Ovary (tissue), 3 donors: Measurements from ENCODE around the gene LEFTY2.

Experiments
- CTCF ChIP-seq, 3 donors: fragments of 450-650 bp in 2 of 3; fragments of 200-600 bp in 1 of 3; IDR thresholded peaks; one replicate each; pipeline versions ENCODE4 v1.5.1 to v1.8.0; 2016 to 2022; ENCODE audit warnings: antibody characterized with exemption in 3 of 3, mild to moderate bottlenecking in 1 of 3
- EP300 ChIP-seq: sonication (generic); formaldehyde crosslinking; IDR thresholded peaks from one replicate; pipeline ENCODE4 v1.6.1; 2017; ENCODE audit warnings: antibody characterized with exemption
- POLR2A ChIP-seq: fragments of 450-650 bp; IDR thresholded peaks from one replicate; pipeline ENCODE4 v1.6.1; 2017; ENCODE audit warnings: antibody characterized with exemption, mild to moderate bottlenecking, moderate library complexity
- donor health status: DM: no; HTN: no; CAD: no.

DNA sequence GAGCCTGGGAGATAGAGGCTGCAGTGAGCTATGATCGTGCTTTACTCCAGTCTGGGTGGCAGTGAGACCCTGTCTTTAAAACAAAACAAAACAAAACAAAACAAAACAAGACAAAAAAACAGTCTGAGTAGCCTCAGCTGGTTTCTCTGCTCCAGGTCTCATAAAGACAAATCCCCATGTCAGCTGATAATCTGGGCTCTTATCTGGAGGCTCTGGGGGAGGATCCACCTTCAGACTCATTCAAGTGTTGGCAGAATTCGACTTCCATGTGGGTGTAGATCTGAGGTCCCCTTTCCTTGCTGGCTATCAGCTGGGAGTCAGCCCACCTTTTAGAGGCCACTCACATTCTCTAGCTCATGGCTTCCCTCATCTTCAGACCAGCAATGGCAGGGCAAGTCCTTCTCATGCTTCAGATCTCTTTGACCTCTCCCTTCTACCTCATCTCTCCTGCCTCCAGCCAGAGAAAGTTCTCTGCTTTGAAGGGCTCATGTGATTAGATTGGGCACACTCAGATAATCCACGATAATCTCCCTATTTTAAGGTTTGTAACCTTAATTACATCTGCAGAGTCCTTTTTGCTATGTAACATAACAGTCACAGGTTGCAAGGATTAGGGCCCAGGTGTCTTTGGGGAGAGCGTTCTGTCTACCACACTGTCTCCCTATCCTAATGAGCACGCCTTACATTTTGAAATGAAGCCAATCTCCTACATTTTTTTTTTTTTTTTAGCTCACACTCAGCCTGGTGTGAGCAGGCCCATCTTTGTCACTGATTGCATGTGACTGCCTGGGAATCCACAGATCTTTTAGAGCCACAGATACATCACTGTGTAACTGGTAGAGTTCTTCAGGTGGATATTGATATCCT, 9.5 kb downstream of the LEFTY2 start:
- TF ChIP-seq POLR2A (no peak), CTCF (IDR thresholded peaks at IDR 0.05) (no peak), EP300 (no peak)
